ENCODE data around the gene C4orf50.
A peak's percentile ranks its signal among the peaks of the same experiment; 100 is the strongest.

Gene C4orf50

DNA sequence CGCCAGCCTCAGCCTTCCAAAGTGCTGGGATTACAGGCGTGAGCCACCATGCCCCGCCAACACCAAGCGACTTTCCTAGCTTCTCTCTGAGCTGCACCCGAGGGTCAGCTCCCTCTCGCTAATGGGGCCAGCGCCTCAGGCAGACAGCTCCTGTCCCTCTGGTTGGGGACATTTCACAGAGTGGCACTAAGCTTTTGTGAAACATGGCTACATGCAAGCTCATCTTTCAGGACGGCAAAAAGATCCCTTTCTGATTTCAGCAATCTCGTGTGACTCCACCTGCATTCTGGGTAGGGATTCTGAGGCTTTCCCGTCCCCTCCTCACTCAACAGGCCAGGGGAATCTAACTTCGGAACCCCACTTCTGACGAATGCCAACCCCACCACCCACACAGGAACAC, 31.0 kb upstream of the C4orf50 start:
- Mint-ChIP-seq H3K27me3 (peaks cover 11% of the 10 kb centered on the region), H3K4me1 (no peaks in the 10 kb centered on the region), H3K27ac (no peak overlapping the region), H3K4me3 (no peak overlapping the region), H3K9me3 (no peaks in the 10 kb centered on the region)
- ATAC-seq (no peak), DNase-seq (no peak)

DNA sequence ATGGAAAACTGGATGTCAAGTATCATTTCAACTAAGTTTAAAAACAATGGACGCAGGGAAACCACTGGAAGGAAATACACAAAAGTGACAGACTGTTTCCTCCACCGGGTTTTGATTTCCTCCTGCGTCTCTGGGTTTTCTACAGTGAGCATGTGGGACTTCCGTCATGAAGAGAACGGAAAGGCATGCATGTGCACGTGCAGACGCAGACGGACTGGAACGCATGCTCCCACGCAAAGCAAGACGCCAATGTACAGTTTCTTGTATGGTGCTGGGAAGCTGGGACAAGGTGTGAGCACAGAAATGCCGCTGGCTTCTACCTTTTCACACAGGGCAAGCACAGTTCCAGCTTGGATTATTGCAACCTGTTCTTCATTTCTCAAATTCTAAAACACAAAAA, 30.3 kb upstream of the C4orf50 start:
- Mint-ChIP-seq H3K4me1 (no peaks in the 10 kb centered on the region), H3K4me3 (no peak overlapping the region), H3K9me3 (no peaks in the 10 kb centered on the region), H3K27me3 (peaks cover 19% of the 10 kb centered on the region), H3K27ac (no peak overlapping the region)
- ATAC-seq, result no peak
- DNase-seq, result no peak

DNA sequence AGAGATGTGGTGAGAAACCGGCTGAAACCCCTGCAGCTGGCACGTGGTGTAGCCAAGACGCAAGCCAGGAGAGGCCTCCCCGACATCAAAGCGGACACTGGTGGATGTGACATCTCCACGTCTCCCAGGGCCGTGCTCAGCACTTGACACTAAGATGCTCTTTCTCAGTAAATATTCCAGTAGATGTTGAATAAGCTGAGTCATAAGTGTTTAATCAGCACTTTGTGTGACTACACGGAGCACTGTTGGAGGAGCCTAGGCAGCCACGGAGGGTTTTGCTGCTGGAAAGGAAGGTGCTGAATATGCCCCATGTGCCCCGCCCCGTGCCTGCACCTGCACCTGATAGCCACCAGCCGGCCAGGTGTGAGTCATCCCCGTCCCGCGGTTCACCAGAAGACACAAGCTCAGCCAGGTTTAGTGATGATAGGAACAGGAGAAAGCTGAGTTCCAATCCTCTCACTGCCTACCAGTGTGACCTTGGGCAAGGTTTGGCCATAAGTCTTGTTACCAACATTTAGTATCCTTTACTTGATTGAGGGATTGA, 29.0 kb upstream of the C4orf50 start:
- no peaks in the 10 kb centered on the region for H3K9me3 Mint-ChIP-seq

DNA sequence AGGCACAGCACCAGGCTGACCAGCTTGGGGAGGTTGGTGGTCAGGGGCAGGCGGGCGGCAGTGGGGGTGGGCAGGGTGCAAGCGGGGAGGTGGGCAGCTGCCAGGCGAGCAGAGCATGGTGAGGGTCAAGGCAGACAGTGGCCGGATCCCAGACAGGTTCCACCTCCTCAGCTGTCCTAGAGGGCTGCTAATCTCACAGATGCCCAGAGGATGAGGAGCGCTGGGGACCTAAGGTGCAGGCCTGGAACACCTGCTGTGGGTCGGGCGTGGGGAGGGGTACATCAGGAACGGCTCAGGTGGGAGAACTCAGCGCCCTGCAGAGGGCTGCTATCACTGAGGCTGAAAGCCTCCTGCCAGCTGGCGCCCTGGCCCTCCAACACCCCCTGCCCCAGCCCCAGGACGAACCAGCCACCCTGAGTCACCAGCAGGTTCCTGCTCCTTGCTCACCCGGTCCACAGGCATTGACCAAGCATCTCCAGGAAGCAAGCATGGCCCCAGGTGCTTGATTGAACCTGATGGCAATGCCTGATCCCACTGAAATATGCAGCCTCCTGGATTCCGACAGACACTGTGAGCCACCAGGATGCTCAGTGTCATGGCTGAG, 28.4 kb upstream of the C4orf50 start:
- H3K4me1 Mint-ChIP-seq, result no peaks in the 10 kb centered on the region
- peaks cover 21% of the 10 kb centered on the region for H3K27me3 Mint-ChIP-seq
- DNase-seq (no peak), ATAC-seq (no peak)
- no peak overlapping the region for H3K4me3 Mint-ChIP-seq
- no peaks in the 10 kb centered on the region for H3K9me3 Mint-ChIP-seq
- no peak overlapping the region for H3K27ac Mint-ChIP-seq

More for the DNA sequence above, 29.0 kb upstream of the C4orf50 start:
- DNase-seq, result peak in 1 of 2 donors; percentile 17
- no peak for ATAC-seq
- Mint-ChIP-seq H3K4me1 (no peaks in the 10 kb centered on the region), H3K27me3 (peaks cover 21% of the 10 kb centered on the region), H3K27ac (no peak overlapping the region), H3K4me3 (no peak overlapping the region)

DNA sequence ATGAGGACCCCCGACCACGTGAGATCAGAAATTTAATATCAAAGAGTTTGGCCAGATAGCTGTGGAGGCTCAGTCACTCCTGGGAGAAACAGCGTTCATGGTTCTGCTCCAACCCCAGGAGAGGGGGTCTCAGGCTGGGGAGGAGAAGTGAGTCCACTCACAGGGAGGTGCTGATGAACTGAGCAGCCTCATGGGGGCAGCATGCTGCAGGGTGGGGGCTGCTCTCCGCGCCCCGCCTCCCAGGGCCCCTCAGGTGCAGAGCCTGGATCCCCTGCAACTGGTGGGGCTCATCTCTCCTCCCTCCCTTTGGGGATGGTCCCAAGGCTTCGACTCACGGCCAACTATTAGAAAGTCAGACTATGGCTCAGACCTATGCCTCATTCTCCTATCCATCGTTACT, 26.6 kb upstream of the C4orf50 start:
- H3K27ac Mint-ChIP-seq, result no peak overlapping the region

DNA sequence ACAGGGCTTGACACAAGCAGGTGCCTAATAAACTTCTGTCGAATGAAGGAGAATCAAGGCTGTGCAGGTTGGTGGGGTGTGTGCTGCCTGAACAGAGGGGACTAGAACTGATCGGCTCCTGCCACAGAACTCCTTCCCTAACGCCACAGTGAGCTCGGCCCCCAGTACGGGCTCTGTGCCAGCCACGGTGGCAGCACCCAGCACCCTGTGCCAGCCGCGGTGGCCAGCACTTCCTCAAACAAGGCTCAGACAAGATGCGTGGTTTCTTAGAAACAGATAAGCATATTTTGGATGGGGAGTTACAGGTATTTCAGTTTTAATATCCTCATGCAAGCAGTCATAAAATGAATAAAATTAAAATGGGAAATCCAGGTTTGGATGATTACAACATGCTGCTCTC, 26.0 kb upstream of the C4orf50 start:
- Mint-ChIP-seq H3K27me3 (peaks cover 21% of the 10 kb centered on the region), H3K27ac (peak overlapping the region in 1 of 2 donors; percentile 31), H3K9me3 (no peaks in the 10 kb centered on the region), H3K4me1 (no peaks in the 10 kb centered on the region), H3K4me3 (no peak overlapping the region)
- no peak for ATAC-seq
- no peak for DNase-seq

More for the DNA sequence above, 26.6 kb upstream of the C4orf50 start:
- DNase-seq (no peak), ATAC-seq (no peak)
- Mint-ChIP-seq H3K4me1 (no peaks in the 10 kb centered on the region), H3K4me3 (no peak overlapping the region), H3K27me3 (peaks cover 21% of the 10 kb centered on the region), H3K9me3 (no peaks in the 10 kb centered on the region)

DNA sequence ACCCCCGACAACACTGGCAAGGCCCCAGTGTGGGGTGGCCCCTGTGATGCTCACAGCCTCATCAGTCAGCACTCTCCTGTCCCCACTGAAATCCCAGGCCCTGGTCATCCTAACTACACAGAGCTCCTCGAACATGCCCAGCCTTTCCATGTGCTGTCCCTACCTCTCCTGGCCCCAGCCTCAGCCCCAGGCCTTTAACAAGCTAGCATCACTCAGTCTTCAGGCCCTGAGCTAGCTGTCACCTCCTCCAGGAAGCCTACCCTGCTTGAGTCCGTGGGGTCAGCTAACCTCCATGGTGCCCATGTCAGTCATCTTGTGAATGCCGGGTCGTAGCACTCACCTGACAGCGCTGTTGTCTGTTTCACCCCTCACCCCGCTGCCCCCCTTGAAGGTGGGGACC, 25.6 kb upstream of the C4orf50 start:
- no peak for ATAC-seq
- no peaks in the 10 kb centered on the region for H3K4me1 Mint-ChIP-seq
- H3K27me3 Mint-ChIP-seq, result peaks cover 21% of the 10 kb centered on the region
- DNase-seq, result no peak
- H3K4me3 Mint-ChIP-seq, result no peak overlapping the region
- H3K9me3 Mint-ChIP-seq, result no peaks in the 10 kb centered on the region
- no peak overlapping the region for H3K27ac Mint-ChIP-seq

DNA sequence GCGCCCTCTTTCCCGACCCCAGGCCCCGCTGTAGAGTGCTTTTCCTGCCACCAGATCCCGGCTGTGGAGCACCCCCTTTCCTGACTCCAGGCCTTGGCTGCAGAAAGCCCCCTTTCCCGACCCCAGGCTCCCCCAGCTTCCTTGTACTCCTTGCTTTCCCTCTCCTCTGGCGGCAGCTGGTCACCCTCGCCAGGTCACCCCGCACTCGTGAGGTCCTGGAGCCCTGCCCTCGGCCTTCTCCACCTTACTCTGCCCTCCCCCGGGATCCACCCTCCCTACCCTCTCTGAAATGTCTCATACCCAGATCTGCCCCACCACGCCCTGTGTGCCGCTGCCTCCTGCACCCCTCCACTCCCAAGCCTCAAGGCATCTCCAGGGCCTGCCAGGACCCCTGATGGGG, 25.0 kb upstream of the C4orf50 start:
- H3K4me3 Mint-ChIP-seq, result no peak overlapping the region
- H3K27ac Mint-ChIP-seq, result peak overlapping the region; percentile 44 to 87
- no peaks in the 10 kb centered on the region for H3K9me3 Mint-ChIP-seq
- ATAC-seq (no peak), DNase-seq (no peak)
- no peaks in the 10 kb centered on the region for H3K4me1 Mint-ChIP-seq
- peaks cover 21% of the 10 kb centered on the region for H3K27me3 Mint-ChIP-seq

DNA sequence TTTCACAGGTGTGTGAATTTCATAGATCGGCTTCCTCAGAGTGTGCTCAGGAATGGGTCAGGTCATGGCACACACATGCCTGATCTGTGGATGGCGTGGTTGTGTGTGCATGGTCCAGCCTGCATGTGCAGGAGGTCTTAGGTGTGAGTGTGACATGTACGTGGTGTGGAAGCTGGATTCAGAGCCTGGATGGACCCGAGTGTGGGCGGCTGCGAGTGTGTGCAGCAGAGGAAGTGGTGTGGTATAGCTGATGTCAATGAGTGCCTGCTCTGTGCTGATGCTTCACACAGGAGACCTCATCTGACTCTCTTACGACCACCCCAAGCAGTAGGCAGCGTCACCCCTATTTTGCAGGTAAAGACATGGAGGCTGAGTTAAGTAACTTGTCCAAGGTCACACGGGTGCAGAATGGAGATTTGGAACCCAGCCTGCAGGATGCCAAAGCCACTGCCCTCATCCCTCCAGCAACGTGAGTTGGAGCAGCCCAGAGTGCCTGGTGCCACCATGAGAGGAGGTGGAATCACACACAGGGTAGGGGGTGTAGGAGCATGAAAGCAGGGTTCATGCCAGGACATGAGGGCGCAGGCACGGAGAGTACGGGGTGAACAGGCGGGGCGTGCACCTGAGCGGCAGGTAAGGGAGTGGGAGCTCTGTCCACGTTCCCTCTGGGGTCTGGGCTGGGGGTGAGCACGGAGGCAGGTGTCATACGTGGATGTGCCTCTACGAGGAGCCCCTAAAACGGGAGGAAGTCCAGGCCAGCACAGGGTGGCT, 24.2 kb upstream of the C4orf50 start:
- peak; percentile 73 for ATAC-seq
- no peaks in the 10 kb centered on the region for H3K4me1 Mint-ChIP-seq
- H3K4me3 Mint-ChIP-seq, result no peak overlapping the region
- no peak for DNase-seq
- H3K27ac Mint-ChIP-seq, result no peak overlapping the region
- no peaks in the 10 kb centered on the region for H3K9me3 Mint-ChIP-seq
- H3K27me3 Mint-ChIP-seq, result peaks cover 21% of the 10 kb centered on the region

DNA sequence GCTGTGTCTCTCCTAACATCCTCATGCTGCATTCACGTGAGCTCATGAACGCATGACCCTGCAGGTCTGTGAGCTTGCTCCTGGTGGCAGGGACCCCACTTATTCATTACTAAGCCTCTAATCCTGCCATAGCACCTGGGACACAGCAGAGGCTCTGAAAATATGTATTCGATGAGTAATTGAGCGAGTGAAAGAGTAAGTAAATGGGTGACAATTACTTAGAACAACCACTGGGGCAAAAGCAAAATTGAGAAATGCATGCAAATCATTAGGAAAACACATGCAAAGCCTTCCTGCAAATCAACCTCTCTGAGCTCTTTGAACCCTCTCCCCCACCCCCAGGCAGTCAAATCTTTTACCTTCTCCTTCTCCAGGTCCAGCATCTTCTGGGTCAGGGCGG, 23.6 kb upstream of the C4orf50 start:
- Mint-ChIP-seq H3K4me3 (no peak overlapping the region), H3K27ac (no peak overlapping the region), H3K27me3 (peaks cover 21% of the 10 kb centered on the region), H3K9me3 (no peaks in the 10 kb centered on the region), H3K4me1 (no peaks in the 10 kb centered on the region)
- ATAC-seq (peak; percentile 63), DNase-seq (no peak)

DNA sequence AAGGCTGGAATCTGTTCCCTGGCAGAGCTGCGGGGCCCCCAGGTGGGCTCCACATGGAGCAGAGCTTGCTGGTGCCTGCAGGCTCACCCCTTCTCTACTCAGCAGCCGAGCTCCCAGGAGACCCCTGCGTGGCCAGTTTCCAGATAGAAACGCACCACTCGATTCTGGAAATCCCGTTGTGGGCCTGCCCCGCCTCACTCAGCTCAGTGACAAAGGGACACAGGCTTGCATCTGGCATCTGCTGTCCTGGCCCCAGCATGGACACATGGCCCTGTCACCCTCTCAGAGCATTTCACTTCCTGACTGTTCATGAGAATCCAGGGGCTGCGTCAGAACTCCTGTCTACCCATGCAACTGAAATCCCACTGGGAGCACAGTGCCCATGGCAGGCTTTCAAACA, 20.5 kb upstream of the C4orf50 start:
- ATAC-seq (no peak), DNase-seq (no peak)
- H3K4me3 Mint-ChIP-seq, result no peak overlapping the region
- H3K9me3 Mint-ChIP-seq, result no peaks in the 10 kb centered on the region
- peaks cover 4% of the 10 kb centered on the region for H3K27me3 Mint-ChIP-seq
- H3K27ac Mint-ChIP-seq, result peak overlapping the region in 1 of 2 donors; percentile 90
- no peaks in the 10 kb centered on the region for H3K4me1 Mint-ChIP-seq

DNA sequence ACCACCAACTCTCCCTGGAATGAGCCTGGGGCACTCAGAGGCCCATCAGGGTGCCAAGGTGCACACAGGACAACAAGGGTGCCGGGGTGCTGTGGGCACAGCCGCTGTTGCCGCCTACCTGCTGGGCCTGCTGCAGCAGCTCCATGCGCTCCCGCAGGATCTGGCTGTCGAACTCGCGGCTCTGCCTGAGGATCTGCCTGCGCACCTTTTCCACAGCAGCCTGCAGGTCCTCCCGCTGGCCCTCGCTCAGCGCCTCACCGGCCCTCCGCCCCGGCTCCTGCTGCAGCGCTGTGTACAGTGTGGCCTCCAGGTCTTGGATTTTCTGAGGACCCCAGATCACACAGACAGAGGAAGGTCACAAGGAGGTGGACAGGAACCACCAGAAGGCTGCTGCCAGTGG, 17.6 kb upstream of the C4orf50 start:
- Mint-ChIP-seq H3K4me3 (no peak overlapping the region), H3K9me3 (no peaks in the 10 kb centered on the region), H3K27me3 (no peaks in the 10 kb centered on the region), H3K27ac (peak overlapping the region in 1 of 2 donors; percentile 12), H3K4me1 (no peaks in the 10 kb centered on the region)
- ATAC-seq (no peak), DNase-seq (no peak)

DNA sequence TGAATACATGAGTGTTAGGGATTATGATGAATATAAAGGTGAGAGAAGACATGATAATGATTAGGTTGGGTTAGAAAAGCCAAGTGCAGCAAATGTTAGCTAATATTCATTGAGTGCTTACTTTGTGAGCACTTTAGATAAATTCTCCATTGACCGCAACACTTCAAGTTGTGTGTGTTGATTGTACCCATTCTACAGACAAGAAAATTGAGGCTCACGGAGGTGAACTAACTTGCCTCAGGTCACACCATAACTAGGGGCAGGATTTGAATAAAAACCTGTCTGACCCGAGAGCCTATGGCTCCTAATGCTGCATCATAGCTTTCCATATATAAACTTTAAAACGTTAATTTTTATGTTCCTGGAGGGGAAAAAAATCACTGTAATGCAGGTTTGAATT, 15.2 kb upstream of the C4orf50 start:
- no peak overlapping the region for H3K4me3 Mint-ChIP-seq
- no peaks in the 10 kb centered on the region for H3K9me3 Mint-ChIP-seq
- DNase-seq, result no peak
- no peaks in the 10 kb centered on the region for H3K4me1 Mint-ChIP-seq
- H3K27ac Mint-ChIP-seq, result no peak overlapping the region
- ATAC-seq, result no peak
- H3K27me3 Mint-ChIP-seq, result no peaks in the 10 kb centered on the region

DNA sequence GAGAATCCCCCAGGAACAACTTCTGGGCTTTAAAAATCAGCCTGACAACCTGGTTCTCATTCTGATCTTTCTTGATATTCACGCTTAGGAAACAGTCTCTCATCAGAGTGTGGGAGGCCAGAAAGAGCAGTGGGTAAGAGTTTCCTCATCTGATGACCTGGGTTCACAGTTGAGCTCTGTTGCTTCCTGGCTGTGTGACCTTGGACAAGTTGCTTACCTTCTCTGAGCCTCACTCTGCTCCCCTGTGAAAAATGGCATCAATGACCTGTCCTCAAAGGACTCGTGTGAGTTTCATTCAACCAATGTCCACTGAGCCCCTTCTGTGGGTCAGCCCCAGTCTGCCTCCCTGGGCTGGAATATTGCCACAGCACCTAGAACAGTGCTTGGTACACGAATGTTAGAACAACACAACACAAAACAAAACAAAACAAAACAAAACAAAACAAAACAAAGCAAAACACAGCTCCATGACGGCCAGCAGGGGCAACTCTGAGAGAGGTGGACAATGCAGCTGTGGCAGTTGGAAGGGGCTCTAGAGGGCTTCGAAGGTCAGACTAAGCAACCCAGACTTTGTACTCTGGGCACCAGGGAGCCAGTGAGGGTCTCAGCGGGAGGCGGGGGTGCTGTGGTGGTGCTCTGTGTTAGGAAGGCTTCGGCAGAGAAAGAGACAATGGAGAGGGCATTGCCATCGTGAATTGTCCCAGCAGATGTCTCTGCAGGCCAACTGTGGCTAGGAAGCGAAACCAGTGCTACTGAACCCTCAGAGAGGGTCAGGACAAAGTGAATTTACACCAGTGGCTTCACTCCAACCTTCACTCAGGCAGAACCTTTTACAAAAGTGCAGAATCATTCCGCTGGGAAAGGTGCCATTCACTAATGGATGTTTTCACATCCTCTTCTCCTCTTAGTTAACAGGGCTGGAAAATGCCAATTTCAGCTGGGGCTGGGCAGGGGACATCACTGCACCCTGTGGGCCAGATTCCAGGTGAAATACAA, 14.3 kb upstream of the C4orf50 start:
- DNase-seq, result no peak
- Mint-ChIP-seq H3K9me3 (no peaks in the 10 kb centered on the region), H3K27ac (peak overlapping the region in 1 of 2 donors; percentile 55), H3K27me3 (no peaks in the 10 kb centered on the region), H3K4me3 (no peak overlapping the region), H3K4me1 (no peaks in the 10 kb centered on the region)
- no peak for ATAC-seq

DNA sequence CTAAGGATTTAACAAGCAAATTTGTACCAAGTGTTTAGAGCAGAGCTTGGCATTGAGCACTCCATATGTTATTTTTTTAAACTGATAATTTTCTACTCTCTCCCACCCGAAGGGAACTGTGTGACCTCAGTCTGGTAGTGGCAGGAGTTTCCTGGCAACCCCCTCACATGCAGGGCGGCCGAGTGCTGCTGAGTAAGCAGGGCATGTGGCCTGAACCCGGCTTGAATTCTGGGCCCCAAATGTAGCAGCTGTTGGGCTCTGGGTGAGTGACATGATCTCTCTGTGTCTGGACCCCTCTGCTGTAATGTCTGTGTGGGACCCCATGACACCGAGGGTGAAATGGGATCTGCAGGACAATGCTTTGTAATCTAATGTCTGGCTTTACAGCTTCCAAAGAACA, 13.6 kb upstream of the C4orf50 start:
- H3K4me3 Mint-ChIP-seq, result no peak overlapping the region
- peak overlapping the region in 1 of 2 donors; percentile 8 for H3K27ac Mint-ChIP-seq
- DNase-seq, result no peak
- H3K9me3 Mint-ChIP-seq, result no peaks in the 10 kb centered on the region
- no peak for ATAC-seq
- H3K4me1 Mint-ChIP-seq, result no peaks in the 10 kb centered on the region
- no peaks in the 10 kb centered on the region for H3K27me3 Mint-ChIP-seq

All from stimulated activated naive CD8-positive, alpha-beta T cell treated with anti-CD3 and anti-CD28 coated beads, Interleukin-15, amount 100 ng/mL, for 72 hours (primary cell).